ENCODE data around the gene COL4A4.
"Not testable (repeated sequence)": the region's sequence is repeated elsewhere in the genome, so short reads cannot be mapped to it uniquely, and the experiment has no call there.

The COL4A4 gene

DNA sequence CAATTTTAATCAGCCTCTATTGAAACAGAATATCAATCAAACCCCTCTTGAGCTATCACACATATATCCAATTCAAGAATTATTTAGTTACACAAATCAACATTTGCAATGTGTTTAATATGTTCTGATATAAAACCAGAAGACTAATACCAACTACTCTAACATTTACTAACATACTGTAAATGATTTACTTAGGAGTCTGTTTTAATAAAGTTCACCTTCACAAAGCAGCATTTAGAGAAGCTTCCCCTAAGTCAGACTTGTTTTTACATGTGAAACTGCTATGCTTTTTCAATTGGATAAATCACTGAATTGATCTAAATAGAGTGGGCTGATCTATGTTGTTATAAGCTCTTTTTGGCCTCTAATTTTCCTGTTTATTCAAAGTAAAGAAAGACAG is 18.8 kb upstream of the COL4A4 start:
- no peak overlapping the region for H3K4me3 ChIP-seq (ENCODE audit: low read depth, low read length)
- TF ChIP-seq, protein P1, sequence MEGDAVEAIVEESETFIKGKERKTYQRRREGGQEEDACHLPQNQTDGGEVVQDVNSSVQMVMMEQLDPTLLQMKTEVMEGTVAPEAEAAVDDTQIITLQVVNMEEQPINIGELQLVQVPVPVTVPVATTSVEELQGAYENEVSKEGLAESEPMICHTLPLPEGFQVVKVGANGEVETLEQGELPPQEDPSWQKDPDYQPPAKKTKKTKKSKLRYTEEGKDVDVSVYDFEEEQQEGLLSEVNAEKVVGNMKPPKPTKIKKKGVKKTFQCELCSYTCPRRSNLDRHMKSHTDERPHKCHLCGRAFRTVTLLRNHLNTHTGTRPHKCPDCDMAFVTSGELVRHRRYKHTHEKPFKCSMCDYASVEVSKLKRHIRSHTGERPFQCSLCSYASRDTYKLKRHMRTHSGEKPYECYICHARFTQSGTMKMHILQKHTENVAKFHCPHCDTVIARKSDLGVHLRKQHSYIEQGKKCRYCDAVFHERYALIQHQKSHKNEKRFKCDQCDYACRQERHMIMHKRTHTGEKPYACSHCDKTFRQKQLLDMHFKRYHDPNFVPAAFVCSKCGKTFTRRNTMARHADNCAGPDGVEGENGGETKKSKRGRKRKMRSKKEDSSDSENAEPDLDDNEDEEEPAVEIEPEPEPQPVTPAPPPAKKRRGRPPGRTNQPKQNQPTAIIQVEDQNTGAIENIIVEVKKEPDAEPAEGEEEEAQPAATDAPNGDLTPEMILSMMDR (IDR thresholded peaks at IDR 0.05; ENCODE audit: low read depth, low read length): no peak

DNA sequence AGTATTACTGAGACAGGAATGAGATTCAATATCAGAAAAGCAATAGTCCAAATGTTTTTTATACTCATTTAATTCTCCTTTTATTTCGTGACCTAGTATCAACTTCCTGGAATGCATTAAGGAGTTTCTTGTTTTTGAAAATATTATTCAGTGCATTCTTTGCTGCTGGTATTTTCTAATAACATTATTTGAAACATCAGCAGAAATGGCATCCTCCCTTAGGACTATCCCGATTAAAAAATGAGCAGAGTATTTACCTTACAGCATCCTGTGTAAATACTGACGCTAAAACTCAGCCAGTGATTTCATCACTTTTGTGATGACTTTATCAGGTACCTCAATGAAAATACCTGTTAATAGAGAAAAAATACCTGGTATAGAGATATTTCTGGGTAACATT is 16.8 kb upstream of the COL4A4 start:
- TF ChIP-seq, protein P1 (IDR thresholded peaks at IDR 0.05; ENCODE audit: low read depth, low read length): no peak
- H3K4me3 ChIP-seq (ENCODE audit: low read depth, low read length): no peak overlapping the region

DNA sequence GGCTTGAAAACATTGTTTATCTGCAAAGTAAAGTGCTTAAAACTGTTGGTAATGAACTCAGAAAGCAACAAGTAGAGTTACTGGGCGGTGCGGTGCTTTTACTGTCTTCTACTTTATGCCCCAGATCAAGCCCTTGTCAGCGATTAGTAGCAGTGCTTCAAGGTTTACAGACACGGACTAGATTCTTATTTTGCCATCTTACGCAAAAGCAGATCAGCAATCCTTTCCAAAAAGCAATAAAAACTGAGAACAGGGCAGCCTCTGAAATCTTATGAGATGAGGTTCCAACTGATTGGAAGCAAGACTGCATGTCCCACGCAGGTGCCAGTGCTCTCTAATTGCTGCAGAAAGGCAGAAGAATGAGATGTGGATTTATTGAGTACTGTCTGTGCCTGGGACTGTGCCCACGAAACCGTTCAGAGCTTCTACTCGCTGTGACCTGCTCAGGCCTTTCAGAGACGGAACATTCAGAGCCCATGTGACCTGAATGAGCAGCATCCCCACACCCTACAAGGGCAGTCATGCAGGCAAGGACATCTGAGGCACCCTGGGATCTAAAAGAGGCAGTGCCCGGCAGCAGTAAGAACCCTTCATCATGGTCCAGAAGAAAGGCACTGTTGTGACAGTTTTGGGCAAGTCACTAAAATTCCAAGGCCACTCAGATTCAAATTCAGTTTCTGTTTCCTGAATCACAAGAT is 16.1 kb upstream of the COL4A4 start:
- TF ChIP-seq, protein P1 (IDR thresholded peaks at IDR 0.05; ENCODE audit: low read depth, low read length): no peak
- H3K4me3 ChIP-seq (ENCODE audit: low read depth, low read length): no peak overlapping the region

DNA sequence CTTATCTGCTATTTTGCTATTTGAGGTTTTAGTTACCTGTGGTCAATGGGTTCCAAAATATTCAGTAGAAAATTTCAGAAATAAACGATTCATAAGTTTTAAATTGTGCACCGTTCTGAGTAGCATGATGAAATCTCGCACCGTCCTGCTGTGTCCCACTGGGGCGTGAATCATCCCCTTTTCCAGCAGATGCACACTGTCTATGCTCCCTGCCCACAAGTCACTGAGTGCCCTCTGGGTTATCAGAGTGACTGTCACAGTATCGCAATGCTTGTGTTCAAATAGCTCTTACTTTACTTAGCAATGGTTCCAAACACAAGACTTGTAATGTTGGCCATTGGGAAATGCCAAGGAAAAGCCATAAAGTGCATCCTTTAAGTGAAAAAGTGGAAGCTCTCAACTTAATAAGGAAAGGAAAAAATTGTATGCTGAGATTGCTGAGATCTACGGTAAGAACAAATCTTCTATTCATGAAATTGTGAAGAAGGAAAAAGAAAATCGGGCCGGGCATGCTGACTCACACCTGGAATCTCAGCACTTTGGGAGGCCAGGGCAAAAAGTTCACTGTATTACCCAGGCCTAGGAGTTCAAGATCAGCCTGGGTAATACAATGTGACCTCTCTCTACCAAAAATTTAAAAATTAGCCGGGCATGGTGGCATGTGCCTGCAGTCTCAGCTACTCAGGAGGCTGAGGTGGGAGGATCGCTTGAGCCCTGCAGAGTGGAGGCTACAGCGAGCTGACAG is 13.8 kb upstream of the COL4A4 start:
- no peak overlapping the region for H3K4me3 ChIP-seq (ENCODE audit: low read depth, low read length)
- TF ChIP-seq, protein P1 (IDR thresholded peaks at IDR 0.05; ENCODE audit: low read depth, low read length): no peak

DNA sequence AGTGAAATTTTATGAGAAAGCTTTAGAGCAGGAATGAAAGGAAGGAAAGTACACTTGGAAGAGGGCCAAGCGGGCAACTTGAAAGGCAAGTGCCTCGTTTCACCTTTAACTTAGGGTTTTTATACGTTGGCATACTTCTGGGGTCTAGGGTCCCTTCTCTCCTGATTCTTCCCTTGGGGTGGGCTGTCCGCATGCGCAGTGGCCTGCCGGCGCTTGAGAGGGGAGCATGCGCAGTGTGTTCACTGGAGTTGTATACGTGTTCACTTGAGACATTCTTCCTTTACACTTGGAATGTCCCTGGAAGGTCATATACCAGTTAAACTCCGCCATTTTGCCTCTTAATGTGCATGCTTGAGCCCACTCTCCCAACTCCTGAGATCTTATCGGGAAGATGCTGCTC is 7.8 kb upstream of the COL4A4 start:
- H3K4me3 ChIP-seq (ENCODE audit: low read depth, low read length): not testable (repeated sequence)

DNA sequence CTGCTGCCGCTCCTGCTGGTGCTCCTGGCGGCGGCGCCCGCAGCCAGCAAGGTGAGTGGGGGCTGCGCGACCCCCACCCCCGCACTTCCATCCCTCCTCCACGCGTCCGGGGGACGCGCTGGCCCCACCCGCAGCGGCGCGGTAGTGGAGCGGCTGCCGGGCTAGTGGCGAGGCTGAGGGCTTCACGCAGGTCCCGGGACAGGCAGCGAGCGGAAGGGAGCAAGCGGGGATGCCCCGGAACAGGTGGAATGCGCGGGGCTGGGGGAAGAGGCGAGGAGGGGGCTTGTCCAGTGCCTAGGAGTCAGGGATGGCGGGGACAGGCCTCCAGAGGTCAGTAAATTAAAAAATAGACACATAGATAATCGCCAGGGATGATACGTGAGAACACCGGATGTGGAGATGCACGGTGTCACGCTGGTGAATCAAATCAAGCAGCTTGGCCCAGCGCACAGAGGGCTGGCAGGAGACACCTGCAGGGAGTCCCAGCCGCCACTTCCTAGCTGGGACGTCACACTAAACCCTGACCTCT is 822 bp upstream of the COL4A4 start:
- TF ChIP-seq, protein P1 (IDR thresholded peaks at IDR 0.05; ENCODE audit: low read depth, low read length): no peak
- no peak overlapping the region for H3K4me3 ChIP-seq (ENCODE audit: low read depth, low read length)

DNA sequence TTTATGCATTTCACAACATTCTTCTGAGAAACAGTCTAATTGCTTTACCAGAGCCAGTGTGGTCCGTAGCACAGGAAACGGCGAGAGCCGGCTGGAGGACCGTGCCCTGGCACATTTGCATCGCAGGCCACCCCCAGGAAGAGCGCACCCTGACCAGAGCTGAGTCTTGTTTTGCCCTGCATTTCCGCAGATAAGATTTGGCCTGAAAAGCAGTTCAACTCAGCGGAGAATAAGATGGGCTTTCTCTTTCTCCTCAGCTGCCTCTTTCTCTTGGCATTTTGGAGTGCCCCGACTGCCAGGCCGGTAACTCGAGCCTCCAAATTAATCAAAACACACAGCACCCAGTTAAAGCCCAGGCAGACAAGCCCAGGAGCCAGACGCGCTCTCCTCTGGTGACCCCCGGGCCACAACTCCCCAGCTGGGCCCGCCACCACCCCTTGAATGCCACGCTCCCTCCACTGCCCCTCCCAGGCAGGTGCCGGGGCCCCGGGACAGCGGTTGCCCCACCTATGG is 464 bp downstream of the COL4A4 start:
- TF ChIP-seq, protein P1 (IDR thresholded peaks at IDR 0.05; ENCODE audit: low read depth, low read length): no peak
- no peak overlapping the region for H3K4me3 ChIP-seq (ENCODE audit: low read depth, low read length)

All from WI38 (cell line).